Endothelial cell of umbilical vein (primary cell): ENCODE data around the gene SPINK4.

ENCODE experiments used
- CTCF ChIP-seq, 2 donors: IDR thresholded peaks; 1 replicate in 1 of 2; 2 replicates in 1 of 2; pipeline ENCODE4 v1.5.1; 2011; ENCODE audit warnings: low read length in 2 of 2, mild to moderate bottlenecking in 2 of 2, moderate library complexity in 2 of 2, control low read depth in 1 of 2, inconsistent platforms in 1 of 2, low read depth in 1 of 2; ENCODE audit not compliant: insufficient read depth in 1 of 2; ENCODE audit errors: extremely low read depth in 1 of 2
- FOS ChIP-seq: IDR thresholded peaks from 2 replicates; pipeline ENCODE4 v1.6.1; 2011; ENCODE audit warnings: mild to moderate bottlenecking, low read length, moderate library complexity, borderline replicate concordance; ENCODE audit not compliant: insufficient read depth
- GATA2 ChIP-seq: IDR thresholded peaks from 2 replicates; pipeline ENCODE4 v1.7.0; 2011; ENCODE audit warnings: low read depth, mild to moderate bottlenecking, moderate library complexity, mixed read lengths, low read length; ENCODE audit not compliant: insufficient read length, insufficient read depth
- JUN ChIP-seq: IDR thresholded peaks from 2 replicates; pipeline ENCODE4 v1.6.1; 2011; ENCODE audit warnings: borderline replicate concordance, low read depth; ENCODE audit not compliant: insufficient read length, insufficient read depth
- MAX ChIP-seq: IDR thresholded peaks from 2 replicates; pipeline ENCODE4 v1.6.1; 2011; ENCODE audit not compliant: insufficient read depth, insufficient read length
- MYC ChIP-seq: IDR thresholded peaks from one replicate; pipeline ENCODE4 v1.6.1; 2011; ENCODE audit warnings: mild to moderate bottlenecking, low read depth, low read length
- POLR2A ChIP-seq: IDR thresholded peaks from 2 replicates; pipeline ENCODE4 v1.6.1; 2012; ENCODE audit warnings: low read depth, mild to moderate bottlenecking, control low read depth, low read length
- POLR2AphosphoS5 ChIP-seq: IDR thresholded peaks from 2 replicates; pipeline ENCODE4 v1.6.1; 2012; ENCODE audit warnings: low read depth, mild to moderate bottlenecking, control low read depth, low read length, moderate library complexity; ENCODE audit not compliant: insufficient read depth

DNA sequence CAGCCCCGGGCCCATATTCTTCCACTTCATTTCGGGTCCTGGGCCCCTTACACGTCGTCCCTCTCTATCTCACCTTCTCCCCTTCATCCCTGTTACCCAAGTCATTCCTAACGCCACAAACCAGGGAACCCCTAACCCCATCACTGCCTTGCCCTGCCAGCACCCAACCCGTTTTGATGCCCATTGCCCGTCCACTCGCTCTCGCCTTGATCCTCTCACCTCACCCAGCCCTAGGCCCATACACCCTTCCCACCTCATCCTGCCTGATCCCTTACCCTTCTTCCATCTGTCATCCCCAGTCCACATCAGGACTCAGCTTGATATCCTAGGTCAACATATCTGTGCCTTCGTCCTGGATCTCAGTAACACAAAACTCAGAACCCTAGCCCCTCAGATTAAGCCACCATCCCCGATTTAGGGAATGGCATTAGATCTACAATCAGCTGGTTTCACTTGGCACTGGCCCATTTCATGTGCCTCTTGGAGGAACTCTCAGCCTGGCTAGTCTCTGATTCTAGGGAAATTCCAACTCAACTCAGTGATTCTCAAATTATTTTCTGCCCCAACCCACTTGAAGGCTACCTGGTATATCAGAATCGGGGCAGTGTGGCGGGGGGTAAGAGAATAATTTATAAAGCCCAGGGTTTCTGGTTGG is 25.4 kb downstream of the SPINK4 start:
- TF ChIP-seq POLR2A (no peak), FOS (no peak), CTCF (IDR thresholded peaks at IDR 0.05; ENCODE audit: extremely low read depth in 1 of 2, insufficient read depth in 1 of 2, low read depth in 1 of 2, low read length in 2 of 2) (no peak), JUN (no peak), MYC (no peak), POLR2AphosphoS5 (no peak), GATA2 (no peak), MAX (no peak)
